GM21717 (cell line): ENCODE data around the gene ARFGAP1.

Source experiments
- ATAC-seq: cut with Tn5 transposase; IDR thresholded peaks from one replicate; pipeline ENCODE4 v1.9.1; 2021; ENCODE audit warnings: mild to moderate bottlenecking, moderate library complexity; ENCODE audit not compliant: unreplicated experiment

ARFGAP1 gene

GRCh38 chr20:63317601-63318291 lies 45.1 kb downstream of the ARFGAP1 start:
- no peak for ATAC-seq

DNA sequence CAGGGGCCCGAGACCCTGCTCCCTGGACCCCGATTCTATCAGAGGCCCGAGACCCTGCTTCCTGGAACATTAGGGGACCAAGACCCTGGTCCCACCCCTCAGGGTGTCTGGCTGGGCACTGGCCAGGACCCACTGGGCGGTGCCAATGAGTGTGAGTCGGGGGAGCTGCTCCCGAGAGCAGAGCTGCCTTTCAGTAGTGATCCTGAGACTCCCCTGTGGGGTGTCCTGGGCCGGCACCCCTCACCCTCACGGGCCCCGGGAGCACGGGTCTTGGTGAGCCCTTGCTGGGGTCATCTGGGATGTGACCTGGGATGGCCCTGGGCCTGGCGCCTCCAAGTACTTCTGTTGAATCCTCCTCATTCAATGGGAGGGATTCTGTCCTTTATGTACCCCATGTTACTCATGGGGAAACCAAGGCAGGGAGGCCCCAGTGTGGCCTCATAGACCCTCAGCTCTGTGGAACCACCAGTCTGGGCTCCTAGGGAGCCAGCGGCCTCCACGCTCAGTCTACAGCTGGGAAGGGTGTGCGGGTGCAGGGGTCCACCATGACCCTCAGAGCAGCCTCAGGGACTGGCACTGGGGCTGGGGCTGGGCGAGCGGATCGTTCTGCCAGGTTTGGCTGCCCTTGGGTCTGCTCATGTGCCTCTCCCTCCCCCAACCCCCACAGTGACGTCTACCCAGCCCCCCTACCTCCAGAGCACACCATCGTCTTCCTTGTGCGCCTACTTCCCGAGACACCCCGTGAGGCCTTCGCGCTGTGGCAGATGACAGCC lies 46.0 kb downstream of the ARFGAP1 start:
- no peak for ATAC-seq

- no peak for ATAC-seq
Observed at GRCh38 chr20:63319164-63320040, 46.8 kb downstream of the ARFGAP1 start.

DNA sequence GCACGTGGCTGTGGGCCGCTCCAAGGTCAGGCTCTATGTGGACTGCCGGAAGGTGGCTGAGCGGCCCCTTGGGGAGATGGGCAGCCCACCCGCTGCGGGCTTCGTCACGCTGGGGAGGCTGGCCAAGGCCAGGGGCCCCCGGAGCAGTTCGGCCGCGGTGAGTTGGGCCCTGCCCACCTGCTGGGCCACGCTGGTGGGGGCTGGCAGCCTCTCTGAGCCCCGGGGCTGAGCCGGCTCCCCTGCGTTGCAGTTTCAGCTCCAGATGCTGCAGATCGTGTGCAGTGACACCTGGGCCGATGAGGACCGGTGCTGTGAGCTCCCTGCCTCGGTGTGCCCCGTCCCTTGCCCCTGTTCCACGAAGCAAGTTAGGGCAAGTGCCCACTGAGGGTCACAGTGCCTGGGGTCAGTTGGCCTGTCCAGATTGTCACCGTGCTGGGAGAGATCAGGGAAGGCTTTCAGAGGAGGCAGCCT lies 47.5 kb downstream of the ARFGAP1 start:
- ATAC-seq, result no peak

- no peak for ATAC-seq
Observed at GRCh38 chr20:63320616-63321147, 48.1 kb downstream of the ARFGAP1 start.

- no peak for ATAC-seq
Observed at GRCh38 chr20:63321148-63321831, 48.7 kb downstream of the ARFGAP1 start.

DNA sequence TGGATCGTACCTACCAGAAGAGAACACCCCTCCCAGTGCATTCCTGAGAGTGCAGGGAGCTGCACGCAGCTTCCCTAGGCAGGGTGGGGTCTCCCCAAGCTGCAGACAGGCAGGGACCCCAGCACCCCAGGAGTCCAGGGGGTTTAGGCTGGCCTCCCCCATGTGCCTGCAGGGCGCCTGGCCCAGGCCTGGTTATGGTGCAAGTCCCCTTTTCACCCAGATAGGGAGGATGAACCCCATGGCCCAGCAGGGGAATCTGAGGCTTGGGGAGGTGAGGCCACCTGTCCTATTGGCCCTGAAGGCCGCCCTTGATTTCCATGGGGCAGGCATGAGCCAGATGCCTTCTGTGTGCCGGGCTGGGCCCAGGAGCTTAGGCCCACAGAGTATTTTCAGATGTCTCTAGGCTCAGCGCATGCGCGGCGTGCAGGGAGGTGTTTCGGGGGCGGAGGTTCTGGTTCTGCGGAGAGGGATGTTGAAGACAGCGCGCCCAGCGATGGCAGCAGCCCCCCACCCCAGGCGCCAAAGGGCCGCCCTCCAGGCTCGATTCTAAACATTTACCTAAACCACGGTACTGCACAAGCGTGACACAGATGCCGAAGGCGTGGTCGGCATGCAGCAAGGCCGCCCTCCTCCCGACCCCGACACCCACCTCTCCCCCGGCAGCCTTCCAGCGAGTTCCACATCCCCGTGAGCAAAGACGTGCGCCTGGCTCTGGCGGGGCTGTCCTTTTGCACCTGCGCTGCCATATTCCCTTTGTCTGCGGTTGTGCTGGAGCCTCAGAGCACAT lies 49.7 kb downstream of the ARFGAP1 start:
- ATAC-seq, result no peak

DNA sequence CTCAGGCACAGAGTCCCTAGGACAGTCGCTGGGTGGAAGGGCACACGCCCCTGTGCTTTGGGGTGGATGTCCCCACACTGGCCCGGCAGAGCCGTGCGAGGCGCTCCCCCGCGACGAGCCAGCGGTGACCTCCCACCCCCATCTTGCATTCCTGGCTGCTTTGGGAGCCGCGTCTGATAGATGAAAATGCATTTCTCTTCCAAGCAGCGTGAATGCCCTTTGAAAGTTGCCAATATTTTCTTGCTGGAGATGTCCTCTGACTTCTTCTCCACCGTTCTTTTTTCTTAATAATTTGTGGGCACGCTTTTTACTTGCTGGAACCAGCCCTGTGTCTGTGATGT lies 50.3 kb downstream of the ARFGAP1 start:
- no peak for ATAC-seq

DNA sequence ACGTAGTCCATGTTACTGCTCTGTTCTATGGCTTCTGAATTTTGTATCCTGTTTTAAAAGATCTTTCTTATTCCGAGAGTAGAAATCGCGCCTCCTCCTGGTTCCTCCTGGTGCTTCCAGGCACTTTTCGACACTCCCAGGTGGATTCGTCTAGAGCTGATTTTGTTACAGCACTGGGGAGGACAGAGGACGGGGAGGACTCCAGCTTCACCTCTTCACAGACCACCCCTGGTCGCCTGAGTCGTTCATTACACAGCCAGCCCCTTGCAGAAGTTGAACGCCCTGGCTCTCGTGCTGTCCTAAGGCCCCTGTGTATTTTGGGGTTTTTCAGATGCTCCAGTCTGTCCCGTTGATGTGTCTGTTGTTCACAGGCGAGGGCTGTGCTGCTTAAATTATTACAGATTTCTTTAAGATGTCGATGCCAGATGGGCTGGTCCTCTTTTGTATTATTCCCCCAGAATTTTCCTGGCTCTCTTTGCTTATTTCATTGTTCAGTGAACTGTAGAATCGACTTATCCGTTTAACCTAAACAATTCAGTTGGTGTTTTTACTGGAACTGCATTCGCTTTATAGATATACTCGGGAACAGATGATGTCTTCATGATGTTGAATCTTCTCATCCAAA lies 50.9 kb downstream of the ARFGAP1 start:
- no peak for ATAC-seq

GRCh38 chr20:63325021-63325471 lies 52.4 kb downstream of the ARFGAP1 start:
- ATAC-seq, result no peak

GRCh38 chr20:63325554-63326313 lies 53.1 kb downstream of the ARFGAP1 start:
- no peak for ATAC-seq

GRCh38 chr20:63326314-63327230 lies 54.0 kb downstream of the ARFGAP1 start:
- ATAC-seq, result no peak

GRCh38 chr20:63327231-63327745 lies 54.7 kb downstream of the ARFGAP1 start:
- no peak for ATAC-seq

DNA sequence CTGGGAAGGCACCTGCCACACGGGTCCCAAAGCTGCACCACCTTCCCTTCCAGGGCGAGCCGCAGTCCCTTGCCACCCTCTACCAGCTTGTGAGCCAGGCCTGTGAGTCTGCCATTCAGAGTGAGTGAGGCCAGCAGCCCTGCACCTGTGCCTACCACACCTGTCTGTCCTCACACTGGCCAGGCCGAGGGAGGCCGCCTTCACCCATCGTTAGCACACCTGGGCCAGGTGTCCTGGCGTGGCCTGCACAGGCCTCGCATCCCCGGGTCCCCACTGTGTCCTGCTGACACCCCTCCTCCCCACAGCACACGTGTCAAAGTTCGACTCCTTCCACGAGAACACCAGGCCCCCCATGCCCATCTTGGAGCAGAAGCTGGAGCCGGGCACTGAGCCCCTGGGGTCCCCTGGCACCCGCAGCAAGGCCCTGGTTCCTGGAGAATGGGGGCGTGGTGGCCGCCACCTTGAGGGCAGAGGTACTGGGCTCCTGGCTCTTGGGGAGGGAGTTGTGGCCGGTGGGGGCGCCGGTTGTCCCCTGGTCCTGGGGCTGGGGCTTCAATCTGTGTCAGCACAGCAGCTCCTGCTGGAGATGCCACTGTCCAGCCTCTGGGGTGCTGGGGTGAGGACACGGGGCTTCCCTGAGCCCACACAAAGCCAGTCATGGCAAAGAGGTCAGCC lies 55.5 kb downstream of the ARFGAP1 start:
- ATAC-seq, result no peak

DNA sequence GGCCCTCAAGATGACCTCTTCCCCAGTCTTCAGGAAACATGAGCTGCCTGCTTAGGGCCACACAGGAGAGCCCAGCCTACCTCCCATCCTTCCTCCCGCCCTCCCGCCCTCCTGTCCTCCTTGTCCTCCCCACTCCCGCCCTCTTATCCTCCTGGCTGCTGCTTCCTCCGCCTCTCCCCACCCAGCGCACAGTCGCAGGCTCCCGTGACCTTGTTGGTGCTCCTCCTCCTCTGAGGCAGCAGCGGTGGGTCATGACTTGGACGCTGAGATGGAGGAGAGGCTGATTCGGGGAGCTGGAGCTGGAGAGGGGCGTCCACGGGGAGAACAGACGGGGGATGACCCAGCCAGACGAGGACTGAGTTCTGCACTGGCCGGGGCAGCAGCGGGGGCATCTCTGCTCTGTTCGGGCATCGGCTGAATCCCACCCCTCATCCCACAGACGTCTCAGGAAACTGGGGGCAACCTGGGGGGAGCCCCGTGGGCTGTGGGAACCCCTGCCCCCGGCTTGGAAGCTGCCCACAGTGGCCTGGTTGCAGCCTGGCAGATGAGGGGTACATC lies 56.2 kb downstream of the ARFGAP1 start:
- ATAC-seq, result no peak

DNA sequence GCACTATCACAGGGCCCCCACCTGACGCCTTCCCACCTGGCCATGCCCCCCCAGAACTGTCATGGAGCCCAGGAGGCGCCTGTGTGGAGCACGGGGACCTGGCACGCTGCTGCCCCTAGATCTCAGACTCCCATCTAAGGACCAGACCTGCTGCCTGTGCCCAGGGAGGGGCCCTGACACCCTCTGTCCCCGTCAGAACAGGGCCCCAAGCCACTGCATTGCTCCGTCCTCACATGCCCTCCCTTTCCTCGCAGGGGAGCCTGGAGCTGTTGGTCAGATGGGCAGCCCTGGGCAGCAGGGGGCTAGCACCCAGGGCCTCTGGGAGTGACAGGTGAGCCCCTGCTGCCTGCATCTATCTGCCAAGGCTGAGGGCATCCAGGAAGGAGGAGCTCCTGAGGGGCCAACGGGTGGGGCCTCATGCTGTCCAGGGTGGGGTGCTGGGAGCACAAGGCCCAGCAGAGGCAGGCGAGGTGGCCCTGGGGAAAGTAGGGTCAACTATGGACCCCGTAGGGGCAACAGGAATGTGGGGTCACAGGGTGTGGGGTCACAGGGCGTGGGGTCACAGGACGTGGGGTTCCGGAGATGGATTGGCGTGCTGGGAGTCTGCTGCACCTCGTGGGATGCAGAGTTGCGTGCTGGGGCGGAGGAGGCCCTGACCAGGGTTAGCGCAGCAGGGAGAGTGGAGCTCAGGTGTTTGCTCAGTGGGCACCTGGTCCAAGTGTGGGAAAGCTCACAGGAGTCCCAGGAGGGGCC lies 56.9 kb downstream of the ARFGAP1 start:
- no peak for ATAC-seq
